CD4-positive, alpha-beta T cell treated with Interferon alpha-2 for 1 hour (primary cell): ENCODE measurements around the gene WDR7.

Experiments used
- DNase-seq, 2 donors: peaks; one replicate each; pipeline ENCODE4 v3.0.0-alpha.2; 2020 to 2022

WDR7 gene

DNA sequence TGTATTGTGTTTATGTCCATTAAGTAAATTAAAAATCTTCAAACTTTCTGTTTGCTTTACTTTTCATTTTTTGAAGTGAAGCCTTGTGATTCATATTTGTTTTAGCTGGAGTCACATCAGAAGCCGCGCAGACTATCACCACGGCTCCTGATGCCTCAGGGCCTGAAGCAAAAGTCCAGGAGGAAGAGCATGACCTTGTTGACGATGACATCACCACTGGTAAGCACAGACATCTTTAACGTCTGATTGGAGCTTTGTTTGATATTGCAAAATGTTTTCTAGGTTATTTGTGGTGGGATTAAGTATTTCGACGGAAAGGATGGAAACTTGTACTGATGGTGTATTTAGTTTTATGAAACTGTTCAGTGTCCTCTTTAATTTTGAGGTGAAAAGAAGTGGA is 164.8 kb downstream of the WDR7 start:
- no peak for DNase-seq

DNA sequence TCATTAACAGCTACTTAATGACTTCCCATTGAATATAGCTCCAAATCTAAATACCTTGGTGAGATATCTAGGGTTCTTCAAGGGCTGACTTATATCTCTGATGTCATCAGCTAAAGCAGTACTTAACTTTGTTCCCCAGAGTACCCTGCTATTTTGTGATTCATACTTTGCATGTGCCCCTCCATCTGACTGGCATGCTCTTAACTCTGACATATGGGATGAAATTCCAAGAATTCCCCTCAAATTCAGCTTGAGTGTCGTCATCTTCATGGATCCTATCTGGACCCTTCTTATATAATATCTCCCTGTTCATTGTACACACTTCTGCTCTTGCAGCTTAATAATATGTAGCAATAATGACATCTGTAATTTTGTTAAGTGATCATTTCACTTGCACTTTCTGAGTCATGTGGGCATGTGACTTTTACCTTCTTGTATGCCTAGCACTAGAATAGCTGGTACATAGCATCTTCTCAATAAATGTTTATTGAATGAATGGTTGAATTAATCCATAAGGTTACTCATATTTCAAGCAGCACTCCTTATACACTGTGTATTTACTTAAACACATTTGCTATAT is 172.9 kb downstream of the WDR7 start:
- no peak for DNase-seq

DNA sequence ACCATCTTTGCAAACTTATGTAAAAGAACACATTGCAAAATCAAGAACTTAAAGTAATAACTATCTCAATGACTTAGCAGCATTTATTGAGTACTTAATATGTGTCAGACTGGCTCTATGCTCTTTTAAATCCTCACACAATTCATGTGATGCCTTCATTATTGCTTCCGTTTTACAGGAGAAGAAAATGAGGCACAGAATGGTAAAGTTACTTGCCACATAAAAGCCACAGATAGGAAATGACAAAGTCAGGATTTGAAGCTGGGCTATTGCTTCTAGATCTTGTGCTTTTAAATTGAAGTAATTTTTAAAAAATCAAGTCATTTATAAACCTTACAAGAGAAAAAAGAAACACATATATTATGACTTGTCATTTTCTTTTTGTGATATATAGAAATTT is 174.2 kb downstream of the WDR7 start:
- no peak for DNase-seq

DNA sequence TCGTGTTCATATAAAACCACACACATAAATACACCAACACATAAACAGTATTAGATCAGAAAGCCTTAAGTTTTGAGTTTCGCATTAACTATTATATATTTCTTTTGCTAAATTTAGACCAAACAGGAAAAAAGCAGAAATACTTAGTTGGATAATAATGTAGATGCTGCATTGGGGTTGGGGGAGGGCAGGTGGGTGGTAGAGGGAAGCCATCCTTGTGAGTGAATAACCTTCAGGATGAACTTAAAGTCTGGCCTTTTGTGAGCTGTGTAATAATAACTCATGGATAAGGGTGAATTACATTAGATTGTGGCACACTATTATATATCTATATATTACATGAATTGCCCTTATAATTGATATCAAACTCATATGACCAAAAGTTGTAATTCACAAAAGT is 174.7 kb downstream of the WDR7 start:
- DNase-seq = no peak

DNA sequence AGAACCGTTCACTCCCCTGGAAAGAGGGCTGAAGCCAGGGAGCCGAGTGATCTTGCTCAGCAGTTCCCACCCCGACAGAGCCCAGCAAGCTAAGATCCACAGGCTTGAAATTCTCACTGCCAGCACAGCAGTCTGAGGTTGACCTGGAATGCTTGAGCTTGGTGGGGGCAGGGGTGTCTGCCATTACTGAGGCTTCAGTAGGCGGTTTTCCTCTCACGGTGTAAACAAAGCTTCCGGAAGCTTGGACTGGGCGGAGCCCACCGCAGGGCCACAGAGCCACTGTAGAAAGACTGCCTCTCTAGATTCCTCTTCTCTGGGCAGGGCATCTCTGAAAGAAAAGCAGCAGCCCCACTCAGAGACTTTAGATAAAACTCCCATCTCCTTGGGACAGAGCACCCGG is 180.8 kb downstream of the WDR7 start:
- no peak for DNase-seq

DNA sequence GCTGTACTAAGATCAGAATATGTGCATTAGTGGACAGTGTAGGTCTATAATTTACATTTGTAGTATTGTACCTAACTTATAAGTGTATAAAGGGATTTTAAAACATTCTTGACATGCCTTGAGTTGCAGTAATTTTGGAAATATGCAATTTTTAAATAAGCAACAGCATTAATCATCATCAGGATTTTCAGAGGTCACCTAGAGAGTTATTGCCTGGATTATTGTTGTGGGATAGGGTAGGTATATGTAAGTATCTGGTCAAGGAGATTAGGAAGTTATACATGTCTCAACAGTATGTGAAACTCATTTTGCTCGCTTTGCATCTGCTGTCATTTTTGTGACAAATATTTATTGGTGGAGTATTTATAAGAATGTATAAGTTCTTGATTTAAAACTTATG is 184.2 kb downstream of the WDR7 start:
- no peak for DNase-seq

DNA sequence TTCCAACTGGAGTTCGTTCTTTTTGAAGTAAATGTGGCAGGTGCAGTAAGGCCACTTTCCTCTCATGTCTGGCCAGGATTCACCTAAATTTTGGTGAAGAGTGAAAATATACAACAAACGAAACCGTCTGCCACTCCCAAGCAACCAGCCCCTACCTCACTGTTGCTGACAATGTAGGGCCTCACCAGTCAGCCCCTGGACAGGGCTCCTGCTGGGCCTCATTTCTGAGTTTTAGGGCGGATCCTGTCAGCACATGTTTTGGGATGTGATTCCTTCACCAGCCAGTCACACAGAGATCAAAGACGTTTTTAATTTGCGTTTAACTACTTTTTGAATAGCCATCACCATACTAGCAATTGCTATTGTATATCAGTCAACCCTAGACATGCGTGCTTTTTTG is 185.0 kb downstream of the WDR7 start:
- DNase-seq = no peak

DNA sequence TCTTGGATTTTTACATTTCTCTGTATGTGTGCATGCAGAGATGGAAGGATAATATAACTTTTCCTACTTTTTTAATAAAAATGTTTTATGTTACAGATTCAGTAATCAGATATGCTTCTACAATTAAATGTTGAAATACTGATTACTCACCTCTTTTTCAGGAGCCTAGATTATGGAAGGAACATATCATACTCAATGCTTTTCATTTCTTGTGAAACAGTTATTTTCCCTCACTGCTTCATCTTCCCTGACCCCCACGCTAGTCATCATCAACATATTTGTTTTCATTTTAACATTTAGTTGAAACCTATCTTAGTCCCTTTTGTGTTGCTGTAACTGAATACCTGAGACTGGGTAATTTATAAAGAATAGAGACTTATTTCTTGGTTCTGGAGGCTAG is 190.7 kb downstream of the WDR7 start:
- DNase-seq = no peak

GRCh38 chr18:56843241-56843640 is 192.1 kb downstream of the WDR7 start:
- DNase-seq = no peak

DNA sequence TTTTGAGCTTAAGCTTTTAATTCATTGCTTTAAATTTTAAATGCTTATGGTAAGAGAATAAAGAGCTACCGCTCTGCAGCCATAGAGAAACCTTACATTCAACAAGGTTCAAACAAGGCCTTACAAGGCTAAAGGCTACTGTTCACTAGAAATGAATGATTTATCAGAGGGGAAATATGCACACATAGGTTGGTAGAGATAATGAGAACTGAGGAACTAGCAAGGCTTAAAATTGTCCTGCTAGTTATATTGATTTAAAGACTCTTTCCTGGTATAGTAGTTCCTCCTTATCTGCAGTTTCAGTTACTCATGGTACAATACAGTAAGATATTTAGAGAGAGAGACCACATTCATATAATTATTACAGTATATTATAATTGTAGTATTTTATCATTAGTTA is 193.4 kb downstream of the WDR7 start:
- DNase-seq = no peak

GRCh38 chr18:56851774-56852173 is 200.6 kb downstream of the WDR7 start:
- no peak for DNase-seq

DNA sequence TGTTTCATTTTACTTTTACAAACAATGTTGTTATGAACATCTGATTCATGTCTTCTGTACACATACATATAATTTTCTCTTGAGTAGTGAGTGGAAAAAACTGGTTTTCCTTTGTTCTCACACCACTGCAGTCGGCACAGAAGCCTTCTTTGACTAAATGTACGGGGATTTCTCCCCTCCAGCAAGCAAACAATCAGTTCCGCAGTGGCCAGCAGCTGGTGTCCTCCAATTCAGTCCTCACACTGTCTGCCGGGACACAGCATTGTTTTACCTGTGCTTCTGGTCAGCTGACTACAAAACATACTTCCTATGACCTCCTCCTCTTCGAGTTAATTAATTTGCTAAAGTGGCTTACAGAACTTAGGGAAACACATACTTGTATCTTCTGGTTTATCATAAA is 202.8 kb downstream of the WDR7 start:
- DNase-seq = no peak

GRCh38 chr18:56861244-56861643 is 210.1 kb downstream of the WDR7 start:
- DNase-seq = no peak

GRCh38 chr18:56869189-56869777 is 218.1 kb downstream of the WDR7 start:
- peak in 1 of 2 donors; percentile 28 for DNase-seq

DNA sequence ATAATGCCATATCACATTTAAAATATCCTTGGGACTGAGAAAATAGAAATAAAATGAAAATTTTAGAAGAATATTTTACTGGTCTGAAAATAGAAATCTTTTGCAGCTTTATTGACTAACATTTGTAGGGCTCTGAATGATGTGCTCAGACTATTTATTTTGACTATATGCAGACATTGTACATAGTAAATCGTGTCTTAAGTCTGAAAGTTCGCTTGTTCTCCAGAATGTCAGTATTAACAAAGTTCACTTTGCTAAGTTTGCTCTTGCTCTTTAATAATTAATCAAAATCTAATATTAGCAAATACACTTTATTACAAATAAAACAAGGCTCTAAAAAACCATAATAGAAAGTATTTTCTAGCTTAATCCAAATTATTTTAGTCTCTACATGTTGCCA is 219.8 kb downstream of the WDR7 start:
- no peak for DNase-seq

GRCh38 chr18:56872140-56872539 is 221.0 kb downstream of the WDR7 start:
- DNase-seq = no peak

- DNase-seq = no peak
These were observed 222.4 kb downstream of the WDR7 start for GRCh38 chr18:56873441-56874140.

GRCh38 chr18:56878711-56879110 is 227.6 kb downstream of the WDR7 start:
- DNase-seq = no peak

- DNase-seq = no peak
These were observed 233.4 kb downstream of the WDR7 start for GRCh38 chr18:56884511-56884910.

DNA sequence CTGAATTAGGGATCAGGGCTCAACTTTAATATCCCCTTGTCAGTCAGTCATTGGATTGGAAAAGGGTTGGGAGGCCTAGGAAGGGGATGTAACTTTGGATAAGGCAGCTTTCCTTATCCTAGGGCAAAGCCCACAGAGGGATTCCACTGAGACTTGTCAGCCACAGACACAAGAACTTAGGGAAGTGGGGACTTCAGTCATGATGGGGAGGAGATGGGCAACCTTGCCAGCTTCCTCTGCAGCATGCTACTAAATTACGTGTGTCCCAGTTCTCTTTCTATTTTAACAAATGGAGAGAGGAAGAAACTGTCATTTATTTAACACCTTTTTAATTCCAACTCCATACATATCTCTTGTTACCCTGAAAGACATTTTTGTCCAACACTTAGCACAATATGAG is 237.8 kb downstream of the WDR7 start:
- DNase-seq = no peak

DNA sequence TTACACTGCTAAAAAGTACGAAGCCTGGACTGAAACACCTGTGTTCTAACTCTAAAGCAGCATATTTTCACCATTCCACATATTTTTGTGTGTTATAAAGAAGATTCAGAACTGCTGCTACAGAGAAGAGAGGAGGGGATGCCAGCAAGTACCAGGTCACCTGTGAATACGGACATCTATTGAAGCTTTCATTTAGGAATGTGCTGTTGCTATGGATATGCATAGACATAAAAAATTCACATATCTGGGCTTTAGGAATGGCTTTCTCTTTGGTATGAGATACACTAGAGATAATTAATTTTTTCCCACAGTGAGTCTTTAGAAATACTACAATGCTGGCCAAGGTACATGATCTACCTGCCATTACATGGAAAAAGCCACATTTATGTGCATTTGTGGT is 238.5 kb downstream of the WDR7 start:
- DNase-seq = no peak

DNA sequence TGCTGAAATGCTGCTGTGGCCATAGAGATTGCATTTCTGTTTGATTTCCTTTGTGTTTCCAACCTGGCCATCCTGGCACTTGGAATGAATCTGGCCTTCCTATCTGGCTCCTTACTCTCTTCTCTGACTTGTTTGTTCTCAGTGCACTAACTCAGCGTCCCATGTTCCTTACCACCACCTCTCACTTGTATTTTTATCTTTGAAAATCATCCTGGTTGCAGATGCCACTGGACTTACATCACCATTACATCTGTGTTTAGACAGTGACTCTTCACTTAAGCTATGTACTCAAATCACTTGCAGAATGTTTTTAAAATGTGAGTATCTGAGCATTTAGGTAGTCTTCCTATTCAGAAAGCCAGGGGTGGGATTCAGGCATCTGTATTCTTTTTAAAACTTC is 239.5 kb downstream of the WDR7 start:
- no peak for DNase-seq

DNA sequence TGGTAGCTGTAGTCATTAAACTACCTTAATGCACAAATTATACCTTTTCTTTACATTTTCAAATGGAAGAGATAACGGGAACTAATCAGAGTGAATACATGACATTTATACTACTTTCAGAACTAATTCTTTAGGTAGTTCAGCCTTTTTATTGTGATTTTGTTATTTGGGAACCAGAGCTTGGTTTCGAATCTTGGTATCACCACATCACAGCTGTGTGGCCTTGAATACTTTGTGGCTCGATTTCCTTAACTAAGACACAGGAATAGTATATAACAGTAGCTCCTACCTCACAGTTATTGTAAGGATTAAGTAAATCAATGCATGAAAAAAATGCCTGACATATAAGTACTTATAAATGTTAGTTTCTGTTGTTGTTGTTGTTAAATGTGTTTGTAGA is 240.0 kb downstream of the WDR7 start:
- no peak for DNase-seq

- DNase-seq = no peak
These were observed 240.7 kb downstream of the WDR7 start for GRCh38 chr18:56891870-56892269.

DNA sequence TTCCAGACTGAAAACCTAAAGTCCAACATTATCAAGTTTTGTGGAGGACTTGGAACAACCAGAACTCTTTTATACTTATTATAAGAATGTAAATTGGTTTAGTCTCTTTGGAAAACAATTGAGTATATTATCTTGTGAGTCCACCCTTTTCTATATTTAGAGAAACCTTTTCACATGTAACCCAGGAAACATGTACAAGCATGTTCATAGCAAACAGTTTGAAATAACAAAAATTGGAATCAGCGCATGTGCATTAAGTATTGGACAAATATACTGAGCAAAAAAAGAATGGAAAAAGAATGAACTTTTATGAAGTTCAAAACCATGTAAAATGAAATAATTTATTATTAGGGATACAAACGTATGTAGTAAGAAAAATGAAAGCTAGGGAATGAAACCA is 246.0 kb downstream of the WDR7 start:
- DNase-seq = no peak
